ENCODE measurements around the gene ACTMAP. TPM values are rescaled to one million over a fixed set of nuclear protein-coding genes. Genes with fewer than 3 reads are reported as not detected.

ACTMAP gene
- polyA plus RNA-seq, 1 of the 3 experiments (the other 2 are of a cell fraction), result 6.4 TPM

DNA sequence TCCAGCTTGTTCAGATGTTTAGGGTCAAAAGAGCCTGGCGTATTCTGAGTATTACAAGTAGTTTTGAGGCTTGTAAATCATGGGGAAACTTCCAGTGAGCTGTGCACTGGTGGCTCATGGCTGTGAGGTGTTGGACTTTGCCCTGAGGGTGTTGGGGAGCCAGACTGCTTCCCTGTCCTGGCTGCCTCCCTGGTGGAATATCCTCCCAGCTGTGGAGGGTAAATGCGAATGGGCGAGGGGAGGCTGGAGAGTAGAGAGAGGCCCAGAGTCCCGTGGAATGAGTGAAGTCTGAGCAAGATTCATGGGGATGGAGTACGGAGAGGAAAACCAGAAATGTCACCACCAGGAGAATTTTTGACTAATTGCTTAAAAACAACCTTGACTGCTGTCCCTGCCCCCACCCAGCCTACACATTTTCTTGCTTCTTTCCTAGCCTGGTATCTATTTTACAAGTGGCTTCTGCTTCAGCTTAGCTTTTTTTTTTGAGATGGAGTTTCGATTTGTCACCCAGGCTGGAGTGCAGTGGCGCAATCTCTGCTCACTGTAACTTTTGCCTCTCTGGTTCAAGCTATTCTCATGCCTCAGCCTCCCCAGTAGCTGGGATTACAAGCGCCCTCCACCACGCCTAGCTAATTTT is 4.5 kb upstream of the ACTMAP start:
- H3F3A ChIP-seq (replicated peaks; ENCODE audit: insufficient read depth), result peaks cover 6% of the 10 kb centered on the region
- DNase-seq, result no peak
- TF ChIP-seq MEF2A (IDR thresholded peaks at IDR 0.05; ENCODE audit: borderline replicate concordance, low read depth), result no peak
- 93% methylated on average over 9 of the region's 9 CpGs for WGBS (ENCODE audit: low lambda C conversion rate)
- H3K4me2 ChIP-seq, result peak overlapping the region; percentile 38; the same call in 1 of the 2 replicates
- H3K4me3 ChIP-seq (ENCODE audit: low read depth in 2 of 2, low read length in 1 of 2), result no peak overlapping the region
- ChIA-PET POLR2A (no interaction called here), CTCF (interaction anchor here (0.6 kb wide), 1 partner anchor 1684 kb away, joined by 3 read pairs; no protein-coding TSS in a partner anchor)
- H3K4me1 ChIP-seq (ENCODE audit: control insufficient read depth in 1 of 2, insufficient read depth in 2 of 2, low read depth in 1 of 2, low read length in 1 of 2), result peaks cover 10 to 14% of the 10 kb centered on the region in 2 experiments; a peak in 2 of 4 replicates
- H3K36me3 ChIP-seq (replicated peaks in 1 of 2; ENCODE audit: control insufficient read depth in 1 of 2, insufficient read depth in 2 of 2, low read length in 1 of 2), result peaks cover 15 to 34% of the 10 kb centered on the region in 2 experiments
- no peak overlapping the region; the same call in 1 of the 2 replicates for H3K9ac ChIP-seq
- no peaks in the 10 kb centered on the region for H3K27me3 ChIP-seq (ENCODE audit: insufficient read depth)
- H3K9me3 ChIP-seq, result no peaks in the 10 kb centered on the region
- H3K79me2 ChIP-seq (ENCODE audit: insufficient read depth), result peaks cover 85% of the 10 kb centered on the region
- H3K9me2 ChIP-seq, result no peaks in the 10 kb centered on the region
- no peak overlapping the region for H2AFZ ChIP-seq (ENCODE audit: low read depth)
- peaks cover 42% of the 10 kb centered on the region for H4K20me1 ChIP-seq (ENCODE audit: insufficient read depth)
- H3K27ac ChIP-seq (ENCODE audit: low read depth in 2 of 2, low read length in 1 of 2), result no peak overlapping the region

DNA sequence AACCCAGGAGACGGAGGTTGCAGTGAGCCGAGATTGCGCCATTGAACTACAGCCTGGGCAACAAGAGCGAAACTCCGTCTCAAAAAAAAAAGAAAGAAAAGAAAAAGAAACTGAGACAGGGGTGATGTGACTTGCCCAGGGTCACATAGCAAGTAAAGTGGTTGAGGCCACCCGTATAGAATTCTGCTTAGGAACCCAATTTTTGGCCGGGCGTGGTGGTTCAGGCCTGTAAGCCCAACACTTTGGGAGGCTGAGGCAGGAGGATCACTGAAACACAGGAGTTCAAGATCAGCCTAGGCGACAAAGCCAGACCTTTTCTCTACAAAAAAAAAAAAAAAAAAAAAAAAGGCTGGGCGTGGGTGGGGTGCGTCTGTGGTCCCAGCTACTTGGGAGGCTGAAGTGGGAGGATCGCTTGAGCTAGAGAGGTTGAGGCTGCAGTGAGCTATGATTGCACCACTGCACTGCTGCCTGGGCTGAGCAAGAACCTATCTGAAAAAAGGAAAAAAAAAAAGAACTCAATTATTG is 2.0 kb upstream of the ACTMAP start:
- H3K79me2 ChIP-seq (ENCODE audit: insufficient read depth), result peaks cover 77% of the 10 kb centered on the region
- H3K9me2 ChIP-seq, result no peaks in the 10 kb centered on the region
- H3K27me3 ChIP-seq (ENCODE audit: insufficient read depth), result no peaks in the 10 kb centered on the region
- TF ChIP-seq FOXJ3 (CRISPR knock-in tag; IDR thresholded peaks at IDR 0.05) (no peak), MEF2A (IDR thresholded peaks at IDR 0.05; ENCODE audit: borderline replicate concordance, low read depth) (no peak)
- TF ChIP-seq, protein P1, sequence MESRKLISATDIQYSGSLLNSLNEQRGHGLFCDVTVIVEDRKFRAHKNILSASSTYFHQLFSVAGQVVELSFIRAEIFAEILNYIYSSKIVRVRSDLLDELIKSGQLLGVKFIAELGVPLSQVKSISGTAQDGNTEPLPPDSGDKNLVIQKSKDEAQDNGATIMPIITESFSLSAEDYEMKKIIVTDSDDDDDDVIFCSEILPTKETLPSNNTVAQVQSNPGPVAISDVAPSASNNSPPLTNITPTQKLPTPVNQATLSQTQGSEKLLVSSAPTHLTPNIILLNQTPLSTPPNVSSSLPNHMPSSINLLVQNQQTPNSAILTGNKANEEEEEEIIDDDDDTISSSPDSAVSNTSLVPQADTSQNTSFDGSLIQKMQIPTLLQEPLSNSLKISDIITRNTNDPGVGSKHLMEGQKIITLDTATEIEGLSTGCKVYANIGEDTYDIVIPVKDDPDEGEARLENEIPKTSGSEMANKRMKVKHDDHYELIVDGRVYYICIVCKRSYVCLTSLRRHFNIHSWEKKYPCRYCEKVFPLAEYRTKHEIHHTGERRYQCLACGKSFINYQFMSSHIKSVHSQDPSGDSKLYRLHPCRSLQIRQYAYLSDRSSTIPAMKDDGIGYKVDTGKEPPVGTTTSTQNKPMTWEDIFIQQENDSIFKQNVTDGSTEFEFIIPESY (IDR thresholded peaks at IDR 0.05; ENCODE audit: borderline replicate concordance, low read depth), result no peak
- peaks cover 34% of the 10 kb centered on the region for H4K20me1 ChIP-seq (ENCODE audit: insufficient read depth)
- peaks cover 14 to 25% of the 10 kb centered on the region in 2 experiments; a peak in 2 of 4 replicates for H3K4me1 ChIP-seq (ENCODE audit: control insufficient read depth in 1 of 2, insufficient read depth in 2 of 2, low read depth in 1 of 2, low read length in 1 of 2)
- CTCF ChIA-PET, result interaction anchor here (1.4 kb wide), 1 partner anchor 55 kb away, joined by 4 read pairs; no protein-coding TSS in a partner anchor
- H3F3A ChIP-seq (replicated peaks; ENCODE audit: insufficient read depth), result no peaks in the 10 kb centered on the region
- DNase-seq, result no peak
- H3K4me3 ChIP-seq (ENCODE audit: low read depth in 2 of 2, low read length in 1 of 2), result peak overlapping the region; percentile 74 to 75
- no peaks in the 10 kb centered on the region for H3K9me3 ChIP-seq
- POLR2A ChIA-PET, result no interaction called here
- 69% methylated on average over 12 of the region's 12 CpGs for WGBS (ENCODE audit: low lambda C conversion rate)
- no peak overlapping the region; a peak in 1 of 4 replicates for H3K27ac ChIP-seq (ENCODE audit: low read depth in 2 of 2, low read length in 1 of 2)
- peak overlapping the region; percentile 88 for H3K9ac ChIP-seq
- peak overlapping the region; percentile 82 for H3K4me2 ChIP-seq
- peaks cover 4 to 17% of the 10 kb centered on the region in 2 experiments for H3K36me3 ChIP-seq (replicated peaks in 1 of 2; ENCODE audit: control insufficient read depth in 1 of 2, insufficient read depth in 2 of 2, low read length in 1 of 2)
- H2AFZ ChIP-seq (ENCODE audit: low read depth), result no peak overlapping the region

DNA sequence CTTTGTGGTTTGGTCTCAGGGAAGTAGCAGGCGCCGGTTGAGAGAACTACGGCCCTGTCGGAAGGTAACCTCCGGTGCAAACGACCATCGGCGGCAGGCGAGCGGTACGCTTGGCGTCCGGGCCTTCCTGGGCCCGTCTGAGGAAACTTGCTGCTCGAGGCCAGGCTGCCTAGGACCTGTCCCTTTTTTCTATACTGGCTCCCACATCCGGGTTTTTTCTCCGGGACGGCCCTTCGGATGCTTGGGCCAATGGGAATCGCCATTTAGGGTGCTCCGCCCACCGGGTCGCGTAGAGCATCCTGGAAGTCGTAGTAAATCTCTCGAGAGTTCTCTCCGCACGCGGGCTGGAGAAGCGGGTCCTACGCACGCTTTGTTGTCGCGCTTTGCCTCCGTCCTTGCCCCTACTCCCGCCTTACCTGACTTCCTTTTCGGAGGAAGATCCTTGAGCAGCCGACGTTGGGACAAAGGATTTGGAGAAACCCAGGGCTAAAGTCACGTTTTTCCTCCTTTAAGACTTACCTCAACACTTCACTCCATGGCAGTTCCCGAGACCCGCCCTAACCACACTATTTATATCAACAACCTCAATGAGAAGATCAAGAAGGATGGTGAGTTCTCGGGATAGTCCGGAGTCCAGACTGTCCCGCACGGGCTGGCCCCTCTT is 729 bp upstream of the ACTMAP start, which contains the start of gene SNRPA:
TSS of gene SNRPA (plus strand) at position 330 of the 664 bp plus-strand sequence. CDS start at position 536, 206 bp downstream.
- Histone ChIP-seq H4K20me1 (ENCODE audit: insufficient read depth) (peaks cover 21% of the 10 kb centered on the region), H3K4me1 (ENCODE audit: control insufficient read depth in 1 of 2, insufficient read depth in 2 of 2, low read depth in 1 of 2, low read length in 1 of 2) (peaks cover 14 to 25% of the 10 kb centered on the region in 2 experiments; a peak in 2 of 4 replicates), H3K4me3 (ENCODE audit: low read depth in 2 of 2, low read length in 1 of 2) (peak within 1 kb of the TSS; percentile 74 to 75), H3F3A (replicated peaks; ENCODE audit: insufficient read depth) (no peaks in the 10 kb centered on the region), H3K27me3 (ENCODE audit: insufficient read depth) (no peaks in the 10 kb centered on the region), H3K27ac (ENCODE audit: low read depth in 2 of 2, low read length in 1 of 2) (peak within 1 kb of the TSS; percentile 81 to 88), H2AFZ (ENCODE audit: low read depth) (peak within 1 kb of the TSS; percentile 75; the same call in 1 of the 2 replicates), H3K4me2 (peak within 1 kb of the TSS; percentile 90), H3K79me2 (ENCODE audit: insufficient read depth) (peaks cover 64% of the 10 kb centered on the region), H3K36me3 (replicated peaks in 1 of 2; ENCODE audit: control insufficient read depth in 1 of 2, insufficient read depth in 2 of 2, low read length in 1 of 2) (peaks cover 0 to 10% of the 10 kb centered on the region in 2 experiments), H3K9me3 (no peaks in the 10 kb centered on the region), H3K9ac (peak within 1 kb of the TSS; percentile 88), H3K9me2 (no peaks in the 10 kb centered on the region)
- CTCF ChIA-PET, result interaction anchor here (1.1 to 3.0 kb wide), 2 partner anchors 55 to 88 kb away, joined by 6 to 18 read pairs; no protein-coding TSS in a partner anchor
- DNase-seq, result peak; percentile 90
- WGBS (ENCODE audit: low lambda C conversion rate), result 2% methylated on average over 31 of the region's 46 CpGs
- POLR2A ChIA-PET, result interaction anchor here (0.6 to 1.5 kb wide), 8 partner anchors 26 to 518 kb away, joined by 3 to 20 read pairs (median 6); partner anchors contain the start of genes COQ8B, EGLN2, ITPKC and RAB4B
- TF ChIP-seq CHD2 (IDR thresholded peaks at IDR 0.05; ENCODE audit: low read length, partially characterized antibody) (peak; percentile 93), JUND (IDR thresholded peaks at IDR 0.05) (no peak), MXI1 (IDR thresholded peaks at IDR 0.05; ENCODE audit: low read depth, low read length) (peak; percentile 96), NRF1 (IDR thresholded peaks at IDR 0.05; ENCODE audit: low read depth, low read length) (0 out of 2 replicates have a peak, but pooled peaks have one; percentile 5), YY1 (IDR thresholded peaks at IDR 0.05; ENCODE audit: low read depth) (no peak), POLR2AphosphoS5 (IDR thresholded peaks at IDR 0.05; ENCODE audit: low read depth, low read length) (peak; percentile 85), TAF1 (IDR thresholded peaks at IDR 0.05; ENCODE audit: borderline replicate concordance, low read depth, low read length) (peak; percentile 66; the same call in 1 of the 2 replicates), NFIC (IDR thresholded peaks at IDR 0.05; ENCODE audit: borderline replicate concordance) (no peak)
- TF ChIP-seq, protein P2, sequence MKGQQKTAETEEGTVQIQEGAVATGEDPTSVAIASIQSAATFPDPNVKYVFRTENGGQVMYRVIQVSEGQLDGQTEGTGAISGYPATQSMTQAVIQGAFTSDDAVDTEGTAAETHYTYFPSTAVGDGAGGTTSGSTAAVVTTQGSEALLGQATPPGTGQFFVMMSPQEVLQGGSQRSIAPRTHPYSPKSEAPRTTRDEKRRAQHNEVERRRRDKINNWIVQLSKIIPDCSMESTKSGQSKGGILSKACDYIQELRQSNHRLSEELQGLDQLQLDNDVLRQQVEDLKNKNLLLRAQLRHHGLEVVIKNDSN (IDR thresholded peaks at IDR 0.05; ENCODE audit: borderline replicate concordance, low read depth), result no peak
- TF ChIP-seq, protein P3, sequence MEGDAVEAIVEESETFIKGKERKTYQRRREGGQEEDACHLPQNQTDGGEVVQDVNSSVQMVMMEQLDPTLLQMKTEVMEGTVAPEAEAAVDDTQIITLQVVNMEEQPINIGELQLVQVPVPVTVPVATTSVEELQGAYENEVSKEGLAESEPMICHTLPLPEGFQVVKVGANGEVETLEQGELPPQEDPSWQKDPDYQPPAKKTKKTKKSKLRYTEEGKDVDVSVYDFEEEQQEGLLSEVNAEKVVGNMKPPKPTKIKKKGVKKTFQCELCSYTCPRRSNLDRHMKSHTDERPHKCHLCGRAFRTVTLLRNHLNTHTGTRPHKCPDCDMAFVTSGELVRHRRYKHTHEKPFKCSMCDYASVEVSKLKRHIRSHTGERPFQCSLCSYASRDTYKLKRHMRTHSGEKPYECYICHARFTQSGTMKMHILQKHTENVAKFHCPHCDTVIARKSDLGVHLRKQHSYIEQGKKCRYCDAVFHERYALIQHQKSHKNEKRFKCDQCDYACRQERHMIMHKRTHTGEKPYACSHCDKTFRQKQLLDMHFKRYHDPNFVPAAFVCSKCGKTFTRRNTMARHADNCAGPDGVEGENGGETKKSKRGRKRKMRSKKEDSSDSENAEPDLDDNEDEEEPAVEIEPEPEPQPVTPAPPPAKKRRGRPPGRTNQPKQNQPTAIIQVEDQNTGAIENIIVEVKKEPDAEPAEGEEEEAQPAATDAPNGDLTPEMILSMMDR (IDR thresholded peaks at IDR 0.05), result no peak
- TF ChIP-seq, protein P4, sequence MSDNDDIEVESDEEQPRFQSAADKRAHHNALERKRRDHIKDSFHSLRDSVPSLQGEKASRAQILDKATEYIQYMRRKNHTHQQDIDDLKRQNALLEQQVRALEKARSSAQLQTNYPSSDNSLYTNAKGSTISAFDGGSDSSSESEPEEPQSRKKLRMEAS (IDR thresholded peaks at IDR 0.05; ENCODE audit: low read depth), result peak; percentile 96

All from SK-N-SH (cell line).